GM21526 (cell line): ENCODE measurements around the gene CHST15.

ENCODE experiments used
- ATAC-seq: cut with Tn5 transposase; IDR thresholded peaks from one replicate; pipeline ENCODE4 v1.9.1; 2021; ENCODE audit warnings: moderate library complexity; ENCODE audit not compliant: unreplicated experiment, low FRiP score

The CHST15 gene

DNA sequence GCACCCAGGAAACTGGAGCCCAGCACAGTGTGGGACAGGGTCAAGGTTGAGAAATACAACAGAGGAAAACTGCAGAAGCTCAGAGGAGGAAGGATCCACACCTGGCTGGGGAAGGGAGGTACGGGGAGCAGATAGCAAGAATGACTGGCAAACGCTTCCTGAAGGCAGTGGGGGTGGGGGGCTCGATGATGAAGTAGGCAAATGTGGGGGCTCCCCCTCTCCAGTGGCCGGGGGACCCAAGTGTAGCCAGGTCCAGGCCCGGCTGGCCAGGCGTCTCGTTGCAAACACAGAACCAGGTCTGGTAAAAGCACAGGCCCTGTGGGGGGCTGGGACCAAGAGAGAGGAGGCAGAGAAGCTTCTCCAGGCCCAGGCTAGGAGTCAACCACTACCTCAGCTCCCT, 7.7 kb downstream of the CHST15 start:
- no peak for ATAC-seq

DNA sequence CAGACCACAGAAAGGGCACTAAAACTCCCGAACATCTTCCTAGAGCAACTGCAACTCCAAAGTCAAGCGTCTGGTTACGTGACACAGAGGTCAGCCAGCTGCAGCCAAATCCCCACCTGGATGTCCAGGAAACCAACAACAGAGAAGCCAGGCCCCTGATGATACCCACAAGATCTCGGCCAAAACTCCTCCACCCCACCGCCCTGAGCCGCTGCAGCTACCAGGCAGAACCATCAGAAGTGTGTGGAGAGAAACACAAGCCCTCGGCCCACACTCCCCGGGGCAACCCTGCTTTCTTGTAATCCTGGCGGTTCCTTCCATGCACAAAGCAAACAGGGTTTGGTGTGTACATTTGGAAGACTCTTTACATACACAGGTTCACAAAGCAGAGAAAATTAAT, 8.7 kb downstream of the CHST15 start:
- no peak for ATAC-seq

DNA sequence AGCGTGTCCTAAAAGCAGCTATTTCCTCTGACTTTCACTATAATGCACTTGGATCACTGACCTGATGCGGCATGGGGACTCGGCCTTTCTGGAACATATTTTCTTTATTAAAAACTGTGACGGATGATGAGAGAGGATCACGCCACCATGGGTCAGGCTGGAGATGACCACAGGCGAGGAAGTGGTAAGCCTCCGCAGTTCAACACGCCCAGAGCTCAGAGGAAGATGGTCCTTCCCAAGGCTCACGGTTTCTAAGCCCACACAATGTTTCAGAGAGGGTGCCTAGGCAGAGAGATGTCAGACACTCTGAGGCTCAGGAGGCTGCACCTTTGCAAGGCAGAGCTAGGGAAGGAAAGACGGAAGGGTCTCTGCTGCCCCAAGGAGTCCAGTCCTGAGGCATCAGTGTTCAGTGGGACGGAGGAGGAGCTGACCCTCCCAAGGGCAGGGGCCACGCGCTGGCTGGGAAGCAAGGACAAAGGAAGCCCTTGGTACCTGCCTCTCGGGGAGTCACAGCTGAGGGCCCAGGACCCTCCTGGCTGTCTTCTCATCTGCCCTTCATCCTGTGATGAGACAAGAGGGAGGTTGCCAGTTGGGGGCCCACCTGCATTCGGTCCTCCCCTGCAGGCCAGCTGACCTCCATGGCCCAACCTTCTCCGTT, 9.5 kb downstream of the CHST15 start:
- no peak for ATAC-seq

DNA sequence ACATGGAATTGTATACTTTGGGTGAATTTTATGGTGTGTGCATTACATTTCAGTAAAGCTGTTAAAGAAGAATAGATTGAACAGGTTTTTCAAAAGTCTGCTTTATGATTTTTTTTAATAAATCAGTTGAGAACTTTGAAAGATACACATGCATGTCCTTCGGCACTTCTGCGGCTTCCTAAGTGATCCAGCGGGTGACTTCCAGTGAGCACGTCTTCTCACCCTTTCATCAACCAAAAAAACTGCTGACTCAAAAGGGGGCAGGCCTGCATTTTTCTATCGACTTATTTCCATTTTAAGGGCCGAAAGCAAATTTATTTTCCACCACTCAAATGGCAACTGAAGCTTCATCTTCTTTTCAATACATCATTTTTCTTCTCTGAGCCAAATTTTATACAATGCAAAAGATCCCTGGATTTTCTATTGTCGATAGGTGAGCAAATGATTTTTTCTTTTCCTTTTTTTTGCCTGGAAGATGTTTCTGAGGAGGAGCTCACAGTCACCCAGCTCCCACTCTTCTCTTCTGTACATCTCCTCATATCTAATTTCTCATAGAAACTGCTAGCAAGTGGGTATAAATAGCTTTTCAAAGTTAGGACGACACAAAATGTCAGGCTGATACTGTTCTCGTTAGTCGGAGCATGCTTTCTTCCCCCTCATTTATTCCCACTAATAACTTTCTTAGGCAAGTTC, 10.2 kb downstream of the CHST15 start:
- no peak for ATAC-seq

DNA sequence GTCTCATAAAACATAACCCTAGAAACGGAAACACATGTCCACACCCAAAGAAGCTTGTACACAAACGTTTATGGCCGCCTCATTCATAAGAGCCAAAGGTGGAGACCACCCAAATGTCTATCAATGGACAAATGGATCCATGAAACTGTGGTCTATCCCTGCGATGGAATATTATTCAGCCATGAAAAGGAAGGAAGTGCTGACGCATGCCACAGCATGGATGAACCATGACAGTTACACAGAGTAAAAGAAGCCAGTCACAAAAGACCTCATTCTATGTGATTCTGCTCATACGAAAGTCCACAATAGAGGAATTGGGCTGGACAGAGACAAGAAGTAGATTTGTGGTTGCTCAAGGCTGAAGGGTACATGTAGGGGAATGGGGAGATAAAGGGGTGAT, 10.8 kb downstream of the CHST15 start:
- ATAC-seq: no peak

DNA sequence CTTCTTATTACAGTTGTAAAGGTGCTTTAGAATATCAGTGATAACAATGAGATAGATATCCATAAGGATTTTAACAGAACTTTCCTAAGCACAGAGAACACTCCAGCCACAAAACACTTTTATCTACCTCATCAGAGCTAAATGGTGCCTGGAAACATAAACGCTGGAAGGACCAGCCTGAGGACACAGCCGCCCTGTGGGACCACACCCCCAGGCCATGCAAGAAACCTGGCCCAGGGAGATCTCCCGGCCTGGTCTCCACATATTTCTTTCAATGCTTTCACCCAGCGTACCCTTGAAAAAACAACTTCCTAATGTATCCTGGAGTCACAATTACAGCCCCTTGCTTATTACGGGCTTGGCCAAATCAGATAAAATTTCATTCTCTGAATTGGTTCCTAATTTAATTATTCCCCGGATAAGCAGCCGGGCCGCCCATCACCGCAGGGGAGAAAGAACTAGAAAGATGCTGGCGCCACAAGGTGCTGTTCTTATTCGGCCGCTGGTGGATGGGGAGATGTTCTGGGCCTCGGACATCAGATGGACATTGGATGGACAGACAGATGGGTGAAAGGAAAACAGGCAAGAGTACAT, 11.8 kb downstream of the CHST15 start:
- ATAC-seq: no peak

DNA sequence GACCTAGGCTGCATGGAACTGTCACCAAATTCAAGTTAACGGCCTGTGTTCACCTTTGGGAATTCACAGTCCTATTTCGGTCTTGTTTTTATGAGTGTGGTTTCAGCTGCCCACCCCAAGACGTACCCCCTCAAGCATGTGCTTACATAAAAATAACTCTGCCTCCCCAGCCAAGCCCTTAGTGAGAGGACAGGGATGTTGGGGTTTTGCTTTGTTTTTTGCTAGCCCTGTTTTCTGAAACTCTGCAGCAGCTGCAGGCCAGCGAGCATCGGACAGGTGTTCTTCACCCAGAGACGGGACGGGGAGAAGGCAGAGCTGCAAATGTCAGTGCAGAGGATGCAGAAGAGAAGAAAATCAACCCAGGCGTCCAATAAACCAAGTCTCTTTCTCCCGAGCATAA, 13.5 kb downstream of the CHST15 start:
- ATAC-seq: no peak

DNA sequence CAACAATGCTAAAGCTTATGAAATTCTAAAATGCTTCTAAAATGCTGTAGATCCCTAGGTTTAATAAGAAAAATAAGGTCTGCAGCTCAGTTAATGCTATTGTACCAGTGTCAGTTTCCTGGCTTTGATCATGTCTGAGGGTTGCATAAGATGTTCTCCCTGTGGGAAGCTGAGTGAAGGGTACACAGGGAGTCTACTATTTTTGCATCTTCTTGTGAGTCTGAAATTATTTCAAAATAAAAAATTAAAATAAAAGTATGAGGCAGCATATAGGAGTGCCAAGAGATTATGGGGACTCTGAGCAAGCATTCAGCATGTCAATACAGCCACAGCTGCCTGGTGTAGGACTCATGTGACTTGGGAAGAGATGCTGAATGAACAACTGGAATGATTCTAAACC, 14.7 kb downstream of the CHST15 start:
- no peak for ATAC-seq

DNA sequence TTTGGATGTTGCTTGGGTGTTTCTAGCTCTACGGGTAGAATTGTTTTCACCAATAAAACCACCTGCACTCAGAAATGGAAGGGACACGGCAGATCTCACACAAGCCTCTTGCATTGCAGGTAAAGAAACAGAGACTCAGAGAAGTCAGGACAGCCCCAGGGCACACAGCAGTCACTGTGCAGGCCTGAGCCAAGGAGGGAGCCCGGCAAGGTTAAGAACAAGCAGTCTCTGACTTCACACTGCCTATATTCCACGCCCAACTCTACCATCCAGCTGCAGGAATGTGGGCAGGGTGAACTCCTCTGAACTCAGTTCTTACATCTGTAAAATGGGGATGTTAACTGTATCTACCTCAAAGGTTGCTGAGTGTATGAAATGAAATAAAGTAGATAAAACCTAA, 15.4 kb downstream of the CHST15 start:
- no peak for ATAC-seq

DNA sequence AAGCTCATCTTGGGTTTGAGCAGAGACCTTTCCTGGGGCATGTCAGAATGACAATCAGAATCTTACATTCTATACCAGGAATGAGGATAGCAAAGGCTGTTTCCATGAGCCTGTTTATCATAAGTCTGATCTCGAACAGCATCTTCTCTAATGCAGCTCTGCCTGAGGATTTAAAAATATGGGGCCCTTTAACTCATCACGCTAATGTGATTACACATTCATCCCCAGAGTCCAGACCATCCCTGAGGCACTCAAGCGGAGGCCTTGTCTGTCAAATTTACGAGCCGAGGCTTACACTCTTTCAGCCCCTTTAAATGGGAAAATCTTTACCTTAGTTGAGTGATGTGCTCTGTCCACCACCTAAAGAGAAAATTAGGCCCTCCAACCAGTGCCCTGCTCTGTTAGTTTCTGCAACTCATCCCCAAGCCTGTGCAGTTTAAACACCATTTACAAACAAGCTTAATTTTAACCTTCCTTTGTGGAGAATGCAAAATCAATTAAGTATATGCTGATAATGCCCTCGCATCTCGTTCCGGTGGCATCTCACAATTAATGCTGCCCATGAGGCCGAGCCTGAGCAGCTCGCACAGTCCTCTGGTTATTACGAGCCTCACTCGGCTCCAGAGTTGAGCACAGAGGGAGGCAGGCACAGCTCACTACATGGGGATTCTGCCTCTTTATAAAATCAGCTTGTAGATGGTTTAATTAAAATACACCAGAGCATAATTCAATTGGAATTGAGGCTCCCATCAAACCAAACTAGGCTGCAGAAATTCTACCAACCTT, 16.0 kb downstream of the CHST15 start:
- no peak for ATAC-seq

DNA sequence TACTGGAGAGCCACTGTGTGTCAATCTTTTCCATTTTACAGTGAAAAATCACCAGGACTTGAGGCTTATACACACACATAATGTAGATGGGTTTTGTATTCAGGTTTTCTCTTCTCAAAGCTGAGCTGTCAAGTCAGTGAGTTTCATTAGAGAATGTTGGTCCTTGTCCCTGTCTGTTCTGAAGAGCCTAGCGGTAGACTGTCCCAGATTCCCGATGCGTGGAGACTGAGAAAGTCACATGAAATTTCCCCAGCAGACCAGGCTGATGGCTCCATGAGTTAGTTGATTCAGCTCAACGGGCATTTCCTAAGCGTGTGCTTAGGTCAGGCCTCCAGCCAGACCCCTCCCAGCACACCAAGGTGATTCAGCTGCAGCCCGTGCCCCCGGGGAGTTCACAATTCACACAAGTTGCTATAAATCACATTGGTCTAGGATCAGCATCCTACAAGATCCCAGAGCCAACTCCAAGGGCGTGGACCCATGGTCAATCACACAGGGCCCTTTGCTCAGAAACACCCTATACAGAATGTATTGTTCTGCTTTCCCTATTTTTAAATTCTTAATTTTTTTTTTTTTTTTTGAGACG, 17.2 kb downstream of the CHST15 start:
- ATAC-seq: no peak

DNA sequence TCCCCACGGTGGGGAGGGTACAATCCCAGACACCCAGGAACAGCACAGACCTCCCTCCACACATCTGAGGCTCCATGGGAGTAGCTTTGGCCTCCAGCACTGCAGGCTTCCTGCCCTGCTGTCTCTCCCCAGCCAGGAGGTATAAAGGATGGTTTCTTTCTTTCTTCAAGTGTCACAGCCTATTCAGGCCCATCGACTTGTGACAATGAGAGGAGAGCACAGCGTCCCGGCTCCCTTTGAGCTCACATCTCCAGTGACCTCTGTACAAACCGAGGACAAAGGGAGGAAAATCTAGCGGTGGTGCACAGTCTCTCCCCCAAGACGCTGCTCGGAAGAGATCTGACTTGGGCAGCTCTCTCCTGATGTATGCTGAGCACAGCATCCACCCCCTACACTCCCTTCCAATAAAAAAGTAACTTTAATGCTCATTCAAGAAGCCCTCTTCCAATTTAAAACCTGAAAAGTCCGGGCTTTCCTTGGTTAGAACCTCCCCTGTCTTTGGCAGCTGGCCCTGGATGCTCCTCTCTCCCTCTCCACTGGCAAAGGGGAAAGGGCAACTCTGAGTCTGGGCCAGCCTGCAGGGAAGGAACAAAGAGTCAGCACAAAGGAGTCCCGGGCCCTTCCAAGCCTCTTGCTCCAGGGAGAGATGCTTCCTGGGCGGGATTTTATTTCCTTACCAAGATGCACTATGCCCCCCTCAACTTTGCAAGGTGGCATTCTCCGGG, 18.0 kb downstream of the CHST15 start:
- no peak for ATAC-seq

DNA sequence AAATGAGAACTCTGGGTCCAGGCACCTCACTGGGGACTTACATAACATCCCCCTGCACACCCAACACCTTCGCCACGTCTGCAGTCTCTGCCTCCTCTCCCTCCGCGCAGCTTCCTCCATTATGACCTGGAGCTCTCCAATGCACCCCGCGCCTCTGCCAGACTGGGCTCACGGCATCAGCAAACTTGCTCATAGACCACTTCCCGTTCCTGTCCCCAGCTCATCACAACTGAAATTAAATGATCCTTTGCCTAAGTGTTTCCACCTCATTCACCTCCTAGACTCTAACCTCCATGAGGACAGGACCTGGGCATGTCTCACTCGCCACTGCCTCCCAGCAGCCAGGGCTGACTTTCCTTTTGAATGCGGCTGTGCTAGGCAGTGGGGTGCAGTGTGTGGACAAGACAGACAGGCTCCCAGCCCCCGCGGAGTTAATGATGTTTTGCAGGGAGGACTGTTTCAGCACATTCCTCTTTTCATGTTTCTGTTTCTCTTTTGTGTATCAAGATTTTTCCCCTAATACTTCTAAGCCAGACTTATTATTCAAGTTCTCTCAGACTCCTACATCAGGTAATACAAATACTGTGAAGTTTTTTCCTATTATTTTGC, 18.8 kb downstream of the CHST15 start:
- ATAC-seq: no peak

DNA sequence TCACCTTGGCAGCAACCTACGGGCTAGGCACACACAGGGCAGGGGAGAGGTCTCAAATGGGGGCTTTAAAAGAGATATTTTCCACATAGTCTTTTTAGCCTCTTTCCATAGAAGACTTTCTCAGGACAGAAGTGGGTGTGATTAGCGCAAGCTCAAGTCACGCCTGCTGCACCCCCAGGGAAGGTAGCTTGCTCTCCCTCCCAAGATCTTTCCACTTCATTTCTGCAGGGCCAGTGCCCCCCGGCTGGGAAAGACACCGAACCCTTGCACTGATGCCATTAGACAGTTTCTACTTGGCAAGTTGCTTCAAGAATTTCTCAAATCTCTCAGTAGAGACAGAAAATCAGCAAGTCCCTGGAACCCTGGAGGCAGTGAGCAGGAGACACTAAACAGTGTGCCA, 19.4 kb downstream of the CHST15 start:
- no peak for ATAC-seq

DNA sequence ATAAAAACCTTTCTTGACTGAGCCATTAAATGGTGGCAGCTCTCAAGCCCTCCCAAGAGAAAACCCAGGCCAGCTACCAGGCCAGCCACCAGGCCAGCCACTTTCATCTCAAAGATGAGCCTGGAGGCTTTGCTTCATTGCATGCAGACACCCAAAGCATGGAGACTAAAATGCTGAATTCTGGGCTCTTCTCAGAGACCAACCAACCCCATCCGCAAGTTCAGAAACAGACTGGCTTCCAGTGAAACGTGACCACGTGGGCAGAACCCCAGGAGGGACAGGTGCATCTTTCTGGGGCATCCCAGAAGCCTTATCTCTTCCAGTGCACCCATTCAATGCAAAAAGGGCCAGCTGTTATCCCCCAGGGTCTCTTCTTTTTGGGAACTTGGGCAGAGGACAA, 20.9 kb downstream of the CHST15 start:
- no peak for ATAC-seq

DNA sequence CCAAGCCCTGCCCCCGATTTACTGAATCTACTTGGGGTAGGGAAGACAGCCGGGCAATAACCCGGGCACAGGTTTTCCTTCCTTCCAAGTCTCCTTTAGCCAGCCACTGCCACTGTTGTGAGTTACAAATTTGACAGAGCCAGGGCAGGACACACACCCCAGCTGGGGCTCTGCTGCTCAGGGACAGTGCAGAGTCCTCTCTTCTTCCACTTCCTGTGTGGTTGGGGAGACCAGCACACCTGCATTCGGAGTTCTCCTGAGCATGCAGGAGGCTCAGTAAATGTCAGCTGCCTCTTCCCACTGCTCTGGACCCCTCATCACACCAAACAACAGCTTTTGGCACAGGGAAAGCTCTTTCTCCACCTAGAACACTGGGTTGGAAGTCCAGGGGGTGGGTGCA, 21.3 kb downstream of the CHST15 start:
- ATAC-seq: no peak

DNA sequence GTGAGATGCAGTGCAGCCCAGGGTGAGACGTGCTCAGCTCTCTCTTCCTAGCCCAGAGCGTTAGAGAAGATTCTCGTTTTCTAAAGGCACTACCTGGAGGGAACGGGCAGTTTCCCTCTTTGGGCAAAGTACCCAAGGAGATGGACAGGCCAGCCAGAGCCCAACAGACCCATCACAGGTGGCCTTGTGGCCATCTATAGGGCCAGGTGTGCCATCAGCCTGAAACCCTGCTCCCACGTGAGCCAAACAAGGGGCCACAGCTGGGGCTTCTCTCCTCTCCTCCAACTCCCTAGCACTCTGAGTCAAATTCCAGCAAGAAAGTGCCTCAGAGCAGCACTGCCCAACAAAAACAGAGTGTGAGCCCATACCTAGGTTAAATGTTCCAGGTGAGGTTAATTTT, 22.3 kb downstream of the CHST15 start:
- no peak for ATAC-seq

DNA sequence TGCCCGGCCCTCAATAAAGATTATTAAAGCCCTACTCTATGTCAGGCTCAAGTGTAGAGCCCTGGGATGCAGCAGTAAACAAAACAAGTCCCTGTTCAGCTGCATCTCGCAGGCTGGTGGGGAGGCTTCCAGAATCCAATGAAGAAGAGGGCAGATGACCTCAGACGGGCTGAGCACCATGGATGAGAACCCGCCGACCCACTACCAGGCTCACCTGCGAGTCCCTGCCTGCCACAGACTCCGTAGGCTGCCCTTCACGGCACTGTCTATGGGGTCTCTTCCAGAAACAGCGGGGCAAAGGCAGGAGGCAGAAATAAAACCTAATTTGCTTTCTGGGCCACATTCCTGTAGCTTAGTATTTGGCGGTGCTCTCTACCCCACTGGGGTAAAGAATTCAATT, 22.7 kb downstream of the CHST15 start:
- ATAC-seq: no peak

DNA sequence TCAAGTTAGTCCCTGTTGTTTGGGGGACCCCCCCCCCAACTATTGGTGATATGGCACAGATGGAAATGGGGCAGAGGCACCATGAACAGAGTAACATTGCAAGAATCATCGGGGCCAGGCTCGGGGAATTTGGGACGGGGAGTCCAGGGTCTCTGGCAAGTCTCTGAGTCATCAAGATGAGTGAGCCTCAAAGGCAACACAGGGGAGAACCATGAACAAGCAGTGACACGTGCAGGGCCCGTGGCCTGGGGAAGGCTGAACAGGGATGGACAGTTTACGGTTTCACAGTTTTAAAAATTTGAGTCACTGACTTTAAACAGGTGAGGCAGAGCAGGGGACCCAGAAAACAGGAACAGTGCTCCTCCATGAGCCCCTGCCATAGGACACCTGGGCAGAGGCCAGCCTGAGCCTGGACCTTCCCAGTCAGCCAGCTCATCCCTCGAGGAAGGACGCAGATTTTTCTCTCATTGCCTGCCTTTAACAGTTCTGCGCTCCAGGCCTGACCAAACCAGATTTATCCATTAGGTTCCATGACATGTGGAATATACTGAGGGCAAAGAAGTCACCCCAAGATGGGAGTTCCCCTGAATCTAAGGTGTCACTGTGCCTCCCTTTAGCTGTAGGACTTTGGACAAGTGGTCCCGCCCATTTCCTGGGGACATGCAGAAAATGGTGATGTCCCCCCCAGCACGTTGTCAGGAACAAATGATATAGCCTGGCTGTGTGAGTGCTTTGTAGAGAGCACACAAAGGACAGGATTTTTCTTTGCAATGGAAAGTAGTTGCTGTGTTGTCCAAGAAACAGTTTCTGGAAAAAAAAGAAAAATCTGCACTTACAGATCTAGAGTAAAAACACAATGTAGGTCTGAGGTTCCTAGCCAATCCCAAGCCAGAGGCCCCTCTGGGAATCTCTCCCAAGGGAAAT, 23.8 kb downstream of the CHST15 start:
- ATAC-seq: no peak
